ENCODE results near the gene PKIG.

The PKIG gene
- long read RNA-seq, transcript PKIG-207 (4 exons, 1,191 nt), result major isoform, 20 of 30 reads
- long read RNA-seq, partial matches to known transcripts, result 0 of 30 reads
- long read RNA-seq, other reads (novel, unspliced or antisense), result 6 of 30 reads

DNA sequence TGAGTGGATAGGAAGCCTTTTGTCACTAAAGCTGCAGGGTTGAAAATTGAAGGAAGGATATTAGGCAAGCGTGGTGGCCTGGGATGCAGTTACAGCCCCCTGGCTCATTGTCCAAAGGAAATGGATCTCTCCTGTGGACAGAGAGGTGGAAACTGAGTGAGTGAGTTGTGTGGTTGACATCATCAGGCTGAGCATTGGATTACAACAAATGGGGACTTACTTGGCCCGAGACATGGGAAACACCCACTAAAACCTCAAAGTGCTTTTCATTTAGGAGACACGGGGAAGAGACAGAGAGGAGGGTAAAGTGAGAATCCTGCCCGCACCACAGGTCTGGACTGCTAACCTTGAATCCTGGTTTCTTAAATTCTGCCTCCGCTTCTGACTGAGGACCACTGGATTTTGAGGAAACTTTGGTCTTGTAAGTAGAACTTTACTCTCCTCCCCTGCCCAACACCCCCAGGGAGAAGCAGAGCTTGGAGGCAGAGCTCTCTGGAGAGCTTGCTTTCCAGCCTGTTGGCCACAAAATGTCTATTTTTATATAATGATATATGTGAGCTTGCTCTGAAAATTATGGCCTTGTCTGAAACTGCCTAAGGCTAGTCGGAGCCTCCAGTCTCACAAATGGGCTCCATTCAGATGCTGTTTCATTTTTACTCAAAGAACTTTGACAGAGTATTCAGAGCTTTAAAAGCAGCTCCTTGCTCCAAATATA, at the start of gene PKIG:
Gene PKIG, plus strand, starts transcription at position 269 of the 715 bp plus-strand sequence. CDS start 31,978 bp downstream, outside the sequence.
- no peak for DNase-seq (ENCODE audit: low read depth in 1 of 2, low spot score in 1 of 2)

DNA sequence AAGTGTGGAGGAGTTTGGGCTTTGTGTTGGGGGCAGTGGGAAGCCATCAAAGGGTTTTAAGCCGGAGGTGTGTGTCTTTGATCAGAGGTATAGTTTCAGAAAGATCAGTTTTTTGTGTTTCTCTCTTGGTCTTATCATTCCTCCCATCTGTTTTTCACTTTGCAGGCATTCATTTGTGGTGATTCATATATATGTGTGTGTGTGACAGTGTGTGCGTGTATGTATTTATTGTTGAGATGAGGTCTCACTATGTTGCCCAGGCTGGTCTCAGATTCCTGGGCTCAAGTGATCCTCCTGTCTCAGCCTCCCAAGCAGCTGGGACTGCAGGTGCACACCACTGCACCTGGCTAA, 49.4 kb upstream of the PKIG start:
- no peak for TF ChIP-seq REST (IDR thresholded peaks at IDR 0.05; ENCODE audit: insufficient replicate concordance, low read depth)
- Histone ChIP-seq H3K27me3 (ENCODE audit: insufficient read depth, poor library complexity, severe bottlenecking) (no peaks in the 10 kb centered on the region), H3K4me3 (replicated peaks; ENCODE audit: insufficient read depth, low read length) (no peak overlapping the region), H3K27ac (replicated peaks) (no peak overlapping the region)
- no peak for DNase-seq (ENCODE audit: low read depth in 1 of 2, low spot score in 1 of 2)

More for the DNA sequence above, at the start of gene PKIG:
- no peak within 1 kb of the TSS for H3K4me3 ChIP-seq (replicated peaks; ENCODE audit: insufficient read depth, low read length)
- TF ChIP-seq POLR2AphosphoS5 (IDR thresholded peaks at IDR 0.05; ENCODE audit: low read depth) (no peak), CTCF (IDR thresholded peaks at IDR 0.05; ENCODE audit: insufficient read depth, low read length) (no peak), GABPA (IDR thresholded peaks at IDR 0.05; ENCODE audit: low read depth) (no peak), REST (IDR thresholded peaks at IDR 0.05; ENCODE audit: insufficient replicate concordance, low read depth) (no peak), SPI1 (IDR thresholded peaks at IDR 0.05; ENCODE audit: borderline replicate concordance, low read depth) (no peak)
- no peaks in the 10 kb centered on the region for H3K27me3 ChIP-seq (ENCODE audit: insufficient read depth, poor library complexity, severe bottlenecking)
- H3K27ac ChIP-seq (replicated peaks), result no peak within 1 kb of the TSS

DNA sequence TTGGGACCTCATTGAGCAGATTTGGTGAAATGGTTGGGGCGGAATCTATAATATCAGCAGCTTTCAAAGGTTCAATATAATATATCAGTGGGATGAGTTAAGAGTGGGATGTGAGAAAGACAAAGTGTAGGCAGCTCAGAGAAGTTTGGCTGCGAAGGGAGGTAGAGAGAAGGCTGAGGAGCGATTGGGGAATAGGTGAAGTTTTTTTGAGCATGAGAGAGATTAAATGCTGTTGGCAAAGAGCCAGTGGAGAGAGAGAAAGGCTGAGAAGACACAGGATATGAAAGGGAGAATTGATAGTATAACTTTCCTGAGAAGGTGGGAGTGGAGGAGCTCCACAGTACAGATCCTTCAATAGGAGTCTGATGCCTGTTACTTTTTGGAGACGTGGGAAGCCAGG, 48.5 kb upstream of the PKIG start:
- no peak overlapping the region for H3K4me3 ChIP-seq (replicated peaks; ENCODE audit: insufficient read depth, low read length)
- DNase-seq (ENCODE audit: low read depth in 1 of 2, low spot score in 1 of 2), result no peak
- no peaks in the 10 kb centered on the region for H3K27me3 ChIP-seq (ENCODE audit: insufficient read depth, poor library complexity, severe bottlenecking)
- no peak overlapping the region for H3K27ac ChIP-seq (replicated peaks)
- TF ChIP-seq POLR2AphosphoS5 (IDR thresholded peaks at IDR 0.05; ENCODE audit: low read depth) (no peak), REST (IDR thresholded peaks at IDR 0.05; ENCODE audit: insufficient replicate concordance, low read depth) (no peak)

GRCh38 chr20:44536175-44536574, 46.2 kb upstream of the PKIG start:
- DNase-seq (ENCODE audit: low read depth in 1 of 2, low spot score in 1 of 2), result peak in 1 of 2 experiments; percentile 16
- Histone ChIP-seq H3K4me3 (replicated peaks; ENCODE audit: insufficient read depth, low read length) (no peak overlapping the region), H3K27me3 (ENCODE audit: insufficient read depth, poor library complexity, severe bottlenecking) (no peaks in the 10 kb centered on the region), H3K27ac (replicated peaks) (no peak overlapping the region)
- TF ChIP-seq GABPA (IDR thresholded peaks at IDR 0.05; ENCODE audit: low read depth) (no peak), CTCF (IDR thresholded peaks at IDR 0.05; ENCODE audit: insufficient read depth, low read length) (no peak), POLR2AphosphoS5 (IDR thresholded peaks at IDR 0.05; ENCODE audit: low read depth) (no peak)

Measured in HL-60 (cell line).